ENCODE results near the gene SEMA3A.

GRCh38 chr7:84091318-84091717, 103.3 kb downstream of the SEMA3A start:
- no peak for TF ChIP-seq CREM (CRISPR knock-in tag; IDR thresholded peaks at IDR 0.05)
- no peak for TF ChIP-seq IRF2 (CRISPR knock-in tag; IDR thresholded peaks at IDR 0.05; ENCODE audit: borderline replicate concordance, low read depth)
- no peak for TF ChIP-seq TCF7 (CRISPR knock-in tag; IDR thresholded peaks at IDR 0.05; ENCODE audit: low read depth)
- TF ChIP-seq ZNF263 (CRISPR knock-in tag; IDR thresholded peaks at IDR 0.05; ENCODE audit: low read depth), result no peak
